HFF-Myc (cell line): ENCODE results near the gene KCNQ1.

Experiments used
- DNase-seq: peaks from one replicate; pipeline ENCODE4 v3.0.0-alpha.2; 2011; ENCODE audit warnings: low read depth; ENCODE audit errors: extremely low read depth
- H3K4me3 ChIP-seq: replicated peaks from 2 replicates; pipeline ENCODE4 v1.5.1; 2011; ENCODE audit warnings: low read depth, mild to moderate bottlenecking, control low read depth, low read length
- TF ChIP-seq, protein P1 (sequence below): IDR thresholded peaks from 2 replicates; pipeline ENCODE4 v1.5.1; 2012; ENCODE audit warnings: mild to moderate bottlenecking, low read depth, low read length, control low read depth; ENCODE audit errors: missing control alignments

The KCNQ1 gene

DNA sequence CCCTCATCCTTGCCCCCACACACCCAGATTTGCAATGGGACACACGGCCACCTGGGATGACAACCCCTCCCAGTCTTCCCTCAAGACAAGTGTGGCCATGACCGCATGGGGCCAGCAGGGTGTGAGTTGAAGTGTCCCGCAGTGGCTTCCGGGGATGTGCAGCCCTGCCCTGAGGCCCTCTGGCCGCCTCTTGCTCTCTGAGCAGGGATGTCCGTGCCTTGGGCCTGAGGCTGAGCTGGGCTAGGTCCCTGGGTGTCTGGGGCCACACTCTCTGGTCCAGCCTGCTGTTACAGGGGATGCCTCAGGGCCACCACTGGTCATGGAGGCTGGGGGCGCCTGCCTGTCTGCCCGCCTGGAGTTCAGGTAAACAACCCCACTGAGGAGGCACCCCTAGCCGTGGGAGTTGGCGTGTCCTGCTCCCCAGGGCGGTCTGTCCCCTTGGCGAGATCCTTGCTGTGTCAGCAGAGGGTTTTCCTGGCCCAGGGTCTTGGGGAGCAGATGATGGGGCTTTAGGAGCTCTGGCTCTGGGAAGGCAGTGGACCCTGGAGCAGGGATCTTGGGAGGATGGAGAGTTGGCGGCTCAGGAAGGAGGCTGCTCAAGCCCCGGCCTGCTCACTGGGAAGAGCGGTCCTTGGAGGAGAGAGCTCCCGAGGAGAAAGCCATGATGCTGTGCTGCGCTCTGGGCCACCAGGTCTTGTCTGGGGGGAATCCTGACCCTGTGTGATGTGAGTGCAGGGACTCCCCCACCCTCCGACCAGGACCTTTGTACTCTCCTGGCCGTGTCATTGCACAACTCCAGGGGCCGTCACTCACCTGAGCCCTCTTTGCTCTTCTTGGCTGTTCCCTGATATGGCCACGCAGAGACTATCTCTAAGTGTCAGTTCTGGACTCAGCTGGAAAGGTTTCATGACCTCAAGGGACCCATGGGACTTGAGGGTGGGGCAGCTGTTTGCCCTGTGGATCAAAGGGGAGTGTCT lies 67.9 kb downstream of the KCNQ1 start:
- H3K4me3 ChIP-seq = no peak overlapping the region
- no peak for DNase-seq
- TF ChIP-seq, protein P1, sequence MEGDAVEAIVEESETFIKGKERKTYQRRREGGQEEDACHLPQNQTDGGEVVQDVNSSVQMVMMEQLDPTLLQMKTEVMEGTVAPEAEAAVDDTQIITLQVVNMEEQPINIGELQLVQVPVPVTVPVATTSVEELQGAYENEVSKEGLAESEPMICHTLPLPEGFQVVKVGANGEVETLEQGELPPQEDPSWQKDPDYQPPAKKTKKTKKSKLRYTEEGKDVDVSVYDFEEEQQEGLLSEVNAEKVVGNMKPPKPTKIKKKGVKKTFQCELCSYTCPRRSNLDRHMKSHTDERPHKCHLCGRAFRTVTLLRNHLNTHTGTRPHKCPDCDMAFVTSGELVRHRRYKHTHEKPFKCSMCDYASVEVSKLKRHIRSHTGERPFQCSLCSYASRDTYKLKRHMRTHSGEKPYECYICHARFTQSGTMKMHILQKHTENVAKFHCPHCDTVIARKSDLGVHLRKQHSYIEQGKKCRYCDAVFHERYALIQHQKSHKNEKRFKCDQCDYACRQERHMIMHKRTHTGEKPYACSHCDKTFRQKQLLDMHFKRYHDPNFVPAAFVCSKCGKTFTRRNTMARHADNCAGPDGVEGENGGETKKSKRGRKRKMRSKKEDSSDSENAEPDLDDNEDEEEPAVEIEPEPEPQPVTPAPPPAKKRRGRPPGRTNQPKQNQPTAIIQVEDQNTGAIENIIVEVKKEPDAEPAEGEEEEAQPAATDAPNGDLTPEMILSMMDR = no peak

DNA sequence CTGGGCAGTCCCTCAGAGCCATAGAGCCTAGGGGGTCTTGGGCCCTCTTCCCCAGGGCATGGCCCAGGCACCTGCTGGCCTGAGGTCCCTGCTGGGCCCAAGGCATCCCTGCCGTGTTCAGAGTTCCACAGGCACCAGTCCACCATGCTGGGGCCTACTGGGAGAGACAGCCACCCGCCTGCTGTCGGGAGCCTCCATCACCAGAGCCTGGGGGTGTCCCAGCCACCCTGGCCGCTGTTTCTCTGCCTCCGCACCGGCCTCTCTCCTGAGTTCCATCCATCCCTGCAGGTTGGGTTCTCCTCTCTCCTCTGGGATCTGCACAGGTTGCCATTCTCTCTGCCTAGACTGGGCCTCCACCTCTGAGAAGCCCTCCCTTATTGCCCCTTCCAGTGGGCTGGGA lies 68.6 kb downstream of the KCNQ1 start:
- TF ChIP-seq, protein P1 = no peak
- no peak overlapping the region for H3K4me3 ChIP-seq
- DNase-seq = no peak

DNA sequence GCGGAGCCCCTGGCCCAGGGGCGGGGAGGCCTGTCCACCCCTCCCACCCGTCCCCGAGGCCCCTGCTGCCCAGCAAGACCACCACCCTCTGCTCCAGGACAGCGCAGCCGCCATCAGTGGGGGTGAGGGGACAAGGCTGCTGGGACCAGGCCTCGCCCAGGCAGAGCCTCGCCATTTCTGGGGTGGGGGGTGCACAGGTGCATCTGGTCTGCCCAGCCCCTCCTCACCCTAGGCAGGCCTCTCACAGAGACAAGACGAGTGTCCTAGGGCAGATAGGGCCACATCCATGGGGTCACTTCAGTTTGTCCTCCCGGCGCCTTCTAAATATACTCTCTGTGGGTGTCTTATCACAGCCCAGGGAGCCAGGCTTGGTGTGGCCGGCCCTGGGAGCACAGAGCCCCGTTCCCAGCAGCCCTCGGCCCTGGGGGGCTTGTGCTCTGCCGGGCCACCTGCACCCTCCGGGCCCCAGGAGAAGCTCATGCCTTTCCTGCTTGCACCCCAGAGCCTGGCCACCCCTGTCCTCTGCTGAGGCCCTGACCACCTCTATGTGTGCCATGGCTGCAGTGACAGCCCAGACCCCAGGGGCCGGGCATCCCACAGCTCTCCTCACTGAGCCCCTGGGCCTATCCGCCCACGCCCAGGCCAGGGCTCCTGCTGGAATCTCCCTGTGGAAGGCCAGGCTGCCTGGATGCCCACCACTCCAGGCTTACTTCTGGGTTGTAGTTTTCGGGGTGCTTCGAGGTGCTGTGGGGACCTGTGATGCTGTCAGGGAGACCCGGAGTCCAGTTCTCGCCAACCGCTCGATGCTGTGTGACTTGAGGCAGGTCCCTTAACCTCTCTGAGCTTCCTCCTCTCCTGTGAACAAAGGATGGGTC lies 70.8 kb downstream of the KCNQ1 start:
- DNase-seq = no peak

DNA sequence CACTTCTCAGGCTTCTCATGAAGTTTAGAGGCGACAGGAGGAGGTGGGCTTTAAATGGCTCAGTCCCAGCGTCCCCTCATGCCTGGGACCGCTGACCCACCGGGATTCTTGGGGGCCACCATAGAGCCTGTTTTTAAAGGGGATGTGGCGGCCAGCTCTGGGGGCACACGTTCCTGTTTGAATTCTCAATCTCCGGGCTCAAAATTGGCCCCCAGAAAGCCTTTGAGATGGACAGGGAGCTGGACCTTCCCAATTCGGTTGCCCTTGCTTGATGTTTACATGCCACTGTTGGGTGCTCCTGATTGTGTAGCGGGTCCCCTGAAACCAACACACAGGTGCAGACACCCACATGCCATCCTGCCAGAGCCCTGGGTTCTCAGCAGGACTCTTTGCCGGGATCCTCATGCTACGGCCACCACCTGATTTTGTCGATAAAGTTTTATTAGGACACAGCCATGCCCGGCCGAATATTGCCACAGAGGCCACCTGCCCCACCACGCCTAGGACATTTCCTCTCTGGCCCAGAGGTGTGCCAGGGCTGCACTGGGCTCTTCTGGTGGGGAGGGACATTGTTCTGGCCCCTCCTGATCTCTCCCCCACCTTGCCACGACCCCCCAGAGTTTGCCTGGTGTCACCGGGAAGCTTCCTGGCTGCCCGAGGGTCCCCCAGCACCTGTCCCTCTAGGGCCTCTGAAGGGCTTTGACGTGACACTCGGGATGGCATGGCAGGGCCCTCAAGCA lies 71.6 kb downstream of the KCNQ1 start:
- TF ChIP-seq, protein P1 = no peak
- DNase-seq = no peak
- no peak overlapping the region for H3K4me3 ChIP-seq

More for the DNA sequence above, 70.8 kb downstream of the KCNQ1 start:
- H3K4me3 ChIP-seq = no peak overlapping the region
- TF ChIP-seq, protein P1 = no peak

DNA sequence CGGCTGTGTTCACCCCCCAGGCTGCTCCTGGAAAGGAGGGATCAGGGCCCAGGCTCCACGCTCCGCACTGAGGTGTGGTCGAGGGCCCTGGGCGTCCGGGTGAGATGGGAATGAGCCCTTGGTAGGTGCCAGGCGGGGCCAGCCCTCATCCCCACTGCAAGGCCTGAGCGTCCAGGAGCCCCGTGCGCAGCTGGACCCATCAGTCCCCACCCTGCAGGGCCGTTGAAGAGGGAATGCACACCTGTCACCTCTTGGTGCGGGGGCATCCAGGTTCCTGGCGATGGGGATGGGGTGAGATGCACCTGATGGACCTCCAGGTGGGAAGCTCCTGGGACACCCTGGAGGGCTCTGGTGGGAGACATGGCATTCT lies 72.2 kb downstream of the KCNQ1 start:
- H3K4me3 ChIP-seq = no peak overlapping the region
- TF ChIP-seq, protein P1 = no peak
- no peak for DNase-seq

DNA sequence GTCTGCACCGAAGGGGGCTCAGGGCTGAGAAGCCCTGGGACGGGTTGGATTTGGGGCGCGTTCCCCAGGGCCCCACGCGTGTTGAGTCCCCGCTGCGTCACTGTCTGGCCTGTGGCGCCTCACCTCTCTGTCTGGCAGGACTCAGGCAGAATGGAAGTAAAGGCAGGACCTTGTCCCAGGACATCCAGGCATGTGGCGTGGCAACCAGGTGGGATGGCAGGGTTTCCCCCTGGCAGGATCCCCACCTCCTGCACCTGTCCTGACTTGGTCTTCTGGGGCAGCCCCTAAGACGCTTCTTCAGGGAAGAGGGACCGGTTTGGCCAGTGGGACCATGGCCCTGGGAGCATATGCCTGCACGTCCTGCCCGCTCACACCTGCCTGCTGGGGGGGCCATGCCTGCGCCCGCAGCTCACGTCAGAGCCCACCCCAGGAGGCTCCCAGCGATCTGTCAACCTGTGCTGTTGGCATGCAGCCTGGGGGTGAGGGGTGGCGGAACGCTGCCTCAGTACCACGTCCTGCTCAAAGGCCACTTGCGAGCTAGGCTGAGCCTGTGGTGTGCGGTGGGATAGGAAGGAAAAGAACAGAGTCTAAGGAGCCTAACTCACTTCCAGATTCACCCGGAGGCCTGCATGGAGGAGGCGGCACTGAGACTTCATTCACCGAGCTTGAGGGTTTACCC lies 72.7 kb downstream of the KCNQ1 start:
- TF ChIP-seq, protein P1 = no peak
- H3K4me3 ChIP-seq = no peak overlapping the region
- no peak for DNase-seq
